ENCODE data around the gene FAM9A. TPM values are rescaled to one million over a fixed set of nuclear protein-coding genes. Genes with fewer than 3 reads are reported as not detected.

The FAM9A gene
- total and polyA plus RNA-seq, 2 donors (not counting 1 experiment from before 2014, with no cell fraction given), result not detected

DNA sequence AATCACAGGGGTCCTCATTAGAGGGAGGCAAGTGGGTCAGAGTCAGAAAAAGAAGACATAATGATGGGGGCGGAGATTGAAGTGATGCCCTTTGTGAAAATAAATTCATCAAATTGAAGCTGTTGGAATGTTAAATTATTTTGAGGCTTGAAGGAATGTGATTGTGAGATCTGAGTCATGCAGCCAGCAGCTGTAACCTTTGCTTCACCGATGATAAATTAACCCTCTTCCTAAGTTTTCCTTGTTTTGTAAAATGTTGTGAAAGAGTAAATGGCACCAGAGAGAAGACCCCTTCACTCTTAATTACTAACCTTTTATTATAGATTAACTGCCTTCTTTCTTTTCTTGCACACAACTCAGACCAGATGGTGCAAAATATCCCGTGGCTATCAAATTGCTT lies 47.7 kb upstream of the FAM9A start:
- Mint-ChIP-seq H3K4me1 (no peaks in the 10 kb centered on the region), H3K9me3 (ENCODE audit: insufficient read depth) (no peaks in the 10 kb centered on the region), H3K4me3 (no peak overlapping the region), H3K27ac (no peak overlapping the region), H3K27me3 (peaks cover 25% of the 10 kb centered on the region)
- H3K36me3 ChIP-seq (replicated peaks in 1 of 2; ENCODE audit: control extremely low read depth in 1 of 2, control insufficient read depth in 1 of 2, extremely low read depth in 1 of 2, insufficient read depth in 2 of 2, low read length in 1 of 2), result no peaks in the 10 kb centered on the region
- TF ChIP-seq CTCF (IDR thresholded peaks at IDR 0.05) (no peak), EZH2 (IDR thresholded peaks at IDR 0.05; ENCODE audit: borderline replicate concordance, insufficient read depth, low read depth, low read length, poor library complexity, severe bottlenecking) (no peak)
- H3K27me3 ChIP-seq (replicated peaks in 1 of 4; ENCODE audit: control extremely low read depth in 1 of 4, control insufficient read depth in 3 of 4, insufficient read depth in 4 of 4, low read length in 3 of 4), result no peaks in the 10 kb centered on the region
- no peak overlapping the region for H2AFZ ChIP-seq (ENCODE audit: insufficient read depth, low read depth, low read length, poor library complexity, severe bottlenecking)
- no peaks in the 10 kb centered on the region for H3K9me3 ChIP-seq (ENCODE audit: control extremely low read depth in 1 of 3, control insufficient read depth in 2 of 3, insufficient read depth in 1 of 3, low read length in 2 of 3)
- H3K4me1 ChIP-seq (ENCODE audit: control insufficient read depth in 2 of 2, insufficient read depth in 2 of 2, low read length in 2 of 2), result no peaks in the 10 kb centered on the region
- H3K9ac ChIP-seq (ENCODE audit: low read length), result no peak overlapping the region
- H3K4me2 ChIP-seq (replicated peaks; ENCODE audit: low read depth, low read length, poor library complexity, severe bottlenecking), result no peak overlapping the region
- ChIA-PET POLR2A (no interaction called here), CTCF (no interaction called here)
- no peak for ATAC-seq (ENCODE audit: low read depth)
- WGBS (ENCODE audit: insufficient coverage), result no CpG with 5 or more reads among the region's 3 CpGs
- no peaks in the 10 kb centered on the region for H4K20me1 ChIP-seq (ENCODE audit: control insufficient read depth, insufficient read depth, low read length, poor library complexity, severe bottlenecking)
- H3K79me2 ChIP-seq (ENCODE audit: control insufficient read depth, insufficient read depth, low read length), result no peaks in the 10 kb centered on the region
- H3K4me3 ChIP-seq (ENCODE audit: control extremely low read depth in 1 of 5, extremely low read depth in 1 of 5, insufficient read depth in 1 of 5, low read depth in 2 of 5, low read length in 4 of 5), result no peak overlapping the region
- no peak overlapping the region for H3K27ac ChIP-seq (ENCODE audit: low read length in 2 of 2)
- no peak for DNase-seq
- intact Hi-C loops (cut with micrococcal nuclease), result no loop called here

DNA sequence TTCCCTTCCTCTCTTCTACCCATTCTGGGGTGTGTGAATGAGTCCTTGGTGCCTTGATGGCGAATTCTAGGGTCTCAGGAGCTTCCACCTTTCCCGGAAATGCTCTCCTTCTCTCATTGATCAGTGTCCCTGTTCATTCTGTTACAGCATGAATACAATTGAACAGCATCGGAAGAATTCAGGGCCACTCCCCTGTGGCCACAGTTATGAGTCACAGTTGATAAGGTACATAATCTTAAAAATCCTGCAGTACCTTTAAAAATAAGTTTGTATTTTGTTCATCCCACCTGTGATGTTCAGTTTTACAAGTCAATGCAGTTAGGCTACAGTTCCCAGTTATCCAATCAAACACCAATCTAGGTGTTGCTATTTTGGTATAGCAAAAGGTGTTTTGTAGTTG lies 47.3 kb upstream of the FAM9A start:
- ATAC-seq (ENCODE audit: low read depth), result no peak
- no peaks in the 10 kb centered on the region for H3K4me1 ChIP-seq (ENCODE audit: control insufficient read depth in 2 of 2, insufficient read depth in 2 of 2, low read length in 2 of 2)

More for the DNA sequence above, 47.3 kb upstream of the FAM9A start:
- no peak overlapping the region for H3K4me3 Mint-ChIP-seq
- POLR2A ChIA-PET, result no interaction called here
- Histone ChIP-seq H2AFZ (ENCODE audit: insufficient read depth, low read depth, low read length, poor library complexity, severe bottlenecking) (no peak overlapping the region), H3K4me2 (replicated peaks; ENCODE audit: low read depth, low read length, poor library complexity, severe bottlenecking) (no peak overlapping the region), H3K9ac (ENCODE audit: low read length) (no peak overlapping the region), H3K9me3 (ENCODE audit: control extremely low read depth in 1 of 3, control insufficient read depth in 2 of 3, insufficient read depth in 1 of 3, low read length in 2 of 3) (no peaks in the 10 kb centered on the region), H3K27me3 (replicated peaks in 1 of 4; ENCODE audit: control extremely low read depth in 1 of 4, control insufficient read depth in 3 of 4, insufficient read depth in 4 of 4, low read length in 3 of 4) (no peaks in the 10 kb centered on the region), H4K20me1 (ENCODE audit: control insufficient read depth, insufficient read depth, low read length, poor library complexity, severe bottlenecking) (no peaks in the 10 kb centered on the region), H3K4me3 (ENCODE audit: control extremely low read depth in 1 of 5, extremely low read depth in 1 of 5, insufficient read depth in 1 of 5, low read depth in 2 of 5, low read length in 4 of 5) (no peak overlapping the region), H3K27ac (ENCODE audit: low read length in 2 of 2) (no peak overlapping the region), H3K79me2 (ENCODE audit: control insufficient read depth, insufficient read depth, low read length) (no peaks in the 10 kb centered on the region), H3K36me3 (replicated peaks in 1 of 2; ENCODE audit: control extremely low read depth in 1 of 2, control insufficient read depth in 1 of 2, extremely low read depth in 1 of 2, insufficient read depth in 2 of 2, low read length in 1 of 2) (no peaks in the 10 kb centered on the region)
- WGBS (ENCODE audit: insufficient coverage), result no CpG with 5 or more reads among the region's 3 CpGs
- no peaks in the 10 kb centered on the region for H3K4me1 Mint-ChIP-seq
- CTCF ChIA-PET, result no interaction called here
- no peak overlapping the region for H3K27ac Mint-ChIP-seq
- no peaks in the 10 kb centered on the region for H3K9me3 Mint-ChIP-seq (ENCODE audit: insufficient read depth)
- intact Hi-C loops (cut with micrococcal nuclease), result no loop called here
- DNase-seq, result no peak
- H3K27me3 Mint-ChIP-seq, result peaks cover 25% of the 10 kb centered on the region
- TF ChIP-seq EZH2 (IDR thresholded peaks at IDR 0.05; ENCODE audit: borderline replicate concordance, insufficient read depth, low read depth, low read length, poor library complexity, severe bottlenecking), result no peak
- no peak for TF ChIP-seq CTCF (IDR thresholded peaks at IDR 0.05)
